ENCODE data around the gene SENP6.
"Not testable (repeated sequence)": the region's sequence is repeated elsewhere in the genome, so short reads cannot be mapped to it uniquely, and the experiment has no call there.

The SENP6 gene

GRCh38 chr6:75656479-75656878 is 54.8 kb downstream of the SENP6 start:
- no peak for DNase-seq (ENCODE audit: low read depth)

GRCh38 chr6:75657327-75657726 is 55.6 kb downstream of the SENP6 start:
- DNase-seq (ENCODE audit: low read depth): no peak

GRCh38 chr6:75666592-75666991 is 64.9 kb downstream of the SENP6 start:
- DNase-seq (ENCODE audit: low read depth): no peak

GRCh38 chr6:75673884-75674283 is 72.2 kb downstream of the SENP6 start:
- no peak for DNase-seq (ENCODE audit: low read depth)

GRCh38 chr6:75676377-75676776 is 74.7 kb downstream of the SENP6 start:
- no peak for DNase-seq (ENCODE audit: low read depth)

GRCh38 chr6:75682548-75682947 is 80.9 kb downstream of the SENP6 start:
- DNase-seq (ENCODE audit: low read depth): not testable (repeated sequence)

- DNase-seq (ENCODE audit: low read depth): not testable (repeated sequence)
Observed at GRCh38 chr6:75683005-75683404, 81.3 kb downstream of the SENP6 start.

- DNase-seq (ENCODE audit: low read depth): not testable (repeated sequence)
Observed at GRCh38 chr6:75687535-75687934, 85.9 kb downstream of the SENP6 start.

GRCh38 chr6:75687937-75688336 is 86.3 kb downstream of the SENP6 start:
- DNase-seq (ENCODE audit: low read depth): not testable (repeated sequence)

- no peak for DNase-seq (ENCODE audit: low read depth)
Observed at GRCh38 chr6:75689576-75689975, 87.9 kb downstream of the SENP6 start.

GRCh38 chr6:75691012-75691411 is 89.3 kb downstream of the SENP6 start:
- no peak for DNase-seq (ENCODE audit: low read depth)

GRCh38 chr6:75693534-75693933 is 91.9 kb downstream of the SENP6 start:
- no peak for DNase-seq (ENCODE audit: low read depth)

- no peak for DNase-seq (ENCODE audit: low read depth)
Observed at GRCh38 chr6:75694406-75694805, 92.7 kb downstream of the SENP6 start.

GRCh38 chr6:75708334-75708733 is 106.7 kb downstream of the SENP6 start:
- DNase-seq (ENCODE audit: low read depth): not testable (repeated sequence)

- DNase-seq (ENCODE audit: low read depth): no peak
Observed at GRCh38 chr6:75711173-75711572, 109.5 kb downstream of the SENP6 start.

GRCh38 chr6:75719133-75719532 is 117.5 kb downstream of the SENP6 start:
- DNase-seq (ENCODE audit: low read depth): no peak

- no peak for DNase-seq (ENCODE audit: low read depth)
Observed at GRCh38 chr6:75723382-75723781, 121.7 kb downstream of the SENP6 start.

- DNase-seq (ENCODE audit: low read depth): no peak
Observed at GRCh38 chr6:75727206-75727605, 125.5 kb downstream of the SENP6 start.

GRCh38 chr6:75731029-75731428 is 129.3 kb downstream of the SENP6 start:
- not testable (repeated sequence) for DNase-seq (ENCODE audit: low read depth)

GRCh38 chr6:75735491-75736186 is 134.0 kb downstream of the SENP6 start:
- DNase-seq (ENCODE audit: low read depth): no peak

- DNase-seq (ENCODE audit: low read depth): no peak
Observed at GRCh38 chr6:75743971-75744370, 142.3 kb downstream of the SENP6 start.

- DNase-seq (ENCODE audit: low read depth): no peak
Observed at GRCh38 chr6:75745404-75745803, 143.7 kb downstream of the SENP6 start.

- DNase-seq (ENCODE audit: low read depth): no peak
Observed at GRCh38 chr6:75746221-75746620, 144.5 kb downstream of the SENP6 start.

Measured in HS-5 (cell line).